Heart left ventricle (tissue), 16 donors: ENCODE data around the gene SGK2. TPM values are rescaled to one million over a fixed set of nuclear protein-coding genes. Genes with fewer than 3 reads are reported as not detected.

Experiments used
- ATAC-seq, 4 donors: fragments of 200-7000 bp; cut with Tn5 transposase; one replicate each; pipeline ENCODE4 v1.9.1; 2020 to 2022; ENCODE audit warnings: moderate library complexity in 4 of 4, mild to moderate bottlenecking in 3 of 4, moderate number of reproducible peaks in 1 of 4
- DNase-seq, 5 donors: peaks; one replicate each; pipeline ENCODE4 v3.0.0-alpha.2; 2020
- H3K27ac ChIP-seq, 12 donors: fragments of 200-600 bp; sonication (generic) in 4 of 12; one replicate each; pipeline versions ENCODE4 v1.5.0 to v1.8.0; 2016 to 2022; ENCODE audit warnings: mild to moderate bottlenecking in 2 of 12
- H3K27me3 ChIP-seq, 9 donors: fragments of 200-600 bp; sonication (generic) in 2 of 9; one replicate each; pipeline versions ENCODE4 v1.5.1 to v1.8.0; 2016 to 2022; ENCODE audit warnings: mild to moderate bottlenecking in 3 of 9
- H3K36me3 ChIP-seq, 9 donors: fragments of 200-600 bp; sonication (generic) in 2 of 9; one replicate each; pipeline versions ENCODE4 v1.5.0 to v1.8.0; 2018 to 2022; ENCODE audit warnings: mild to moderate bottlenecking in 2 of 9
- H3K4me1 ChIP-seq, 12 donors: fragments of 200-600 bp; sonication (generic) in 4 of 12; one replicate each; pipeline versions ENCODE4 v1.5.0 to v1.8.0; 2016 to 2022; ENCODE audit warnings: mild to moderate bottlenecking in 3 of 12
- H3K4me3 ChIP-seq, 12 donors: fragments of 200-600 bp; sonication (generic) in 4 of 12; one replicate each; pipeline versions ENCODE4 v1.5.0 to v1.8.0; 2017 to 2022; ENCODE audit warnings: mild to moderate bottlenecking in 9 of 12, moderate library complexity in 4 of 12
- H3K9me3 ChIP-seq, 12 donors: fragments of 200-600 bp; sonication (generic) in 4 of 12; one replicate each; pipeline versions ENCODE4 v1.5.0 to v1.8.0; 2016 to 2022; ENCODE audit warnings: mild to moderate bottlenecking in 1 of 12
- CTCF ChIP-seq, 12 donors: fragments of 200-600 bp; sonication (generic) in 4 of 12; IDR thresholded peaks; one replicate each; pipeline versions ENCODE4 v1.5.0 to v1.8.0; 2018 to 2022; ENCODE audit warnings: antibody characterized with exemption in 12 of 12, mild to moderate bottlenecking in 5 of 12
- POLR2A ChIP-seq, 2 donors: fragments of 450-650 bp; IDR thresholded peaks; one replicate each; pipeline ENCODE4 v1.6.1; 2017; ENCODE audit warnings: antibody characterized with exemption in 2 of 2, mild to moderate bottlenecking in 2 of 2, moderate library complexity in 2 of 2
- WGBS, 4 donors: extraction: QIAGEN DNeasy Blood & Tissue Kit in 2 of 4; methylation state at CpG; one replicate each; pipeline versions ENCODE4 v1.1.5 to v1.1.7; 2013 to 2018; 5-methylcytosine and 5-hydroxymethylcytosine counted together
- intact Hi-C, 10 donors: fragments of 100-400 bp; cut with DNase I; formaldehyde crosslinking; loops; one replicate each; pipeline versions ENCODE4 v1.11.1 to v1.14.2; 2022
- polyA plus RNA-seq, 2 donors: library from polyadenylated mRNA; stranded (reverse); fragments of 200-250 nt; gene quantifications; one replicate each; pipeline ENCODE4 v1.2.3, GENCODE V29; 2013
- total RNA-seq, 9 donors: library from RNA; depleted of rRNA in 2 of 9; stranded (reverse); fragments of >200 nt in 2 of 9; fragmentation: NEBNext Ultra II Directional in 3 of 9; extraction: Animal tissue kit (Norgen Biotek cat#: 25700) in 3 of 9; gene quantifications; one replicate each; pipeline versions ENCODE4 v1.1.0 to v1.2.4, GENCODE V29; 2016 to 2023
- donor health status: ischemic (EF 13 %, LVEDD 7.1; RV severe dilation, severe dysfunction).
- donor health status: healthy with polysubstance abuse.
- donor health status: DM: no; HTN: yes; CAD: no.
- donor health status: DM: no; HTN: no; CAD: no.
- donor health status: ischemic (EF 25% LVEDD 6.9; RV normal size, moderate dysfunction).
- donor health status: ischemic (EF 25% LVEDD 5.7; RV mildly dilated, moderate dysfunction).
- donor health status: healthy.
- donor health status: DM: yes; HTN: yes; CAD: no.
- donor health status: ischemic (EF 35%, LVEDD 5.7; RV mildly dilated, moderate dysfunction).
- donor health status: nonischemic (EF 11% LVEDD 7.7; RV severe dilation, severe dysfunction).
- donor health status: DM: yes; HTN: yes; CAD: no.
- donor health status: PGD.
- donor health status: ischemic (EF 29% LVEDD 5.4; RV normal size, mild dysfunction).
- donor health status: nonischemic (EF 23%, LVEDD 6.1; RV moderate dilation, normal function).

SGK2 gene
- total and polyA plus RNA-seq, 11 donors: 0.17 to 4.5 (median 0.65) TPM; not detected in 5

- DNase-seq (no peak), ATAC-seq (no peak)
- Histone ChIP-seq H3K4me1 (no peaks in the 10 kb centered on the region), H3K4me3 (no peak overlapping the region), H3K9me3 (no peaks in the 10 kb centered on the region), H3K36me3 (peaks cover 0 to 17% (median 0%) of the 10 kb centered on the region in 9 donors), H3K27me3 (no peaks in the 10 kb centered on the region), H3K27ac (no peak overlapping the region)
- WGBS, 4 donors: 84 to 88% (median 87%) methylated on average over 7 of the region's 7 CpGs
- TF ChIP-seq POLR2A (IDR thresholded peaks at IDR 0.05): no peak
- no peak for TF ChIP-seq CTCF (IDR thresholded peaks at IDR 0.05)
- intact Hi-C loops: loop anchor here in 7 of 10 donors (5.0 to 10.0 kb wide), 5 partner anchors 57 to 547 kb away; partner anchors contain the start of gene IFT52 (in 1 of the 7)
These were observed 23.3 kb upstream of the SGK2 start for GRCh38 chr20:43535370-43536004.

DNA sequence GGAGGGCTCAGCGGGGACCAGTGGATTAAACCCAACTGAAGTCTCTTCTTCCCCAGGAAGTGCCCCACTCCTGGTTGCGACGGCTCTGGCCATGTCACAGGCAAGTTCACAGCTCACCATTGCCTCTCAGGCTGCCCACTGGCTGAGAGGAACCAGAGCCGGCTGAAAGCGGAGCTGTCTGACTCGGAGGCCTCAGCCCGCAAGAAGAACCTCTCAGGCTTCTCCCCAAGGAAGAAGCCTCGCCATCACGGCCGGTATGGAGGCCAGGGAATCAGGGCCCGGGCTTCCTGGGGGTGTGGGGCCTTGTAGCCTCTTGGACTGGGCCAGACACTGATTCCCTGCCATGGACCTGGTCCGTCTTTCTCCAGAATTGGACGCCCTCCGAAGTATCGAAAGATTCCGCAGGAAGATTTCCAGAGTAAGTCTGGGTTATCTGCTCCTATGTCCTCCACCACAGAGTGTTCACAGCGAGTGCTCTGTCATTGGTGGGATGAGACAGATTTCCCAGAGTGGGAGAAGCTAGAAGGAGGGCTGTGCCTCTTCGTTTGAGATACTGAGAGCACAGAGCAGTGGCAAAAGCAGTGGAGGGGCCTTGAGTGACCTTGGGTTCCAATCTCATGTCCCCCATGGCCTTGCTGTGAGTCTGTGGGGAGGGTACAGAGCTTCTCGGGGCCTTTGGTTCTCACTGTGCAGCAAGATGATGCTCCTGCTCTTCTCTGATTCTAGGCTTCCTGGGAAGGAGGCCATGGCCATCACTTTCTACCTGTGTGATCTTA lies 22.6 kb upstream of the SGK2 start:
- ATAC-seq (no peak), DNase-seq (no peak)
- Histone ChIP-seq H3K9me3 (no peaks in the 10 kb centered on the region), H3K36me3 (peaks cover 0 to 22% (median 3%) of the 10 kb centered on the region in 9 donors), H3K4me3 (no peak overlapping the region), H3K4me1 (no peaks in the 10 kb centered on the region), H3K27ac (no peak overlapping the region), H3K27me3 (no peaks in the 10 kb centered on the region)
- intact Hi-C loops: loop anchor here in 7 of 10 donors (5.0 to 10.0 kb wide), 5 partner anchors 56 to 546 kb away; partner anchors contain the start of gene IFT52 (in 1 of the 7)
- WGBS, 4 donors: 87 to 90% (median 89%) methylated on average over 18 to 19 of the region's 19 CpGs
- TF ChIP-seq CTCF (IDR thresholded peaks at IDR 0.05) (no peak), POLR2A (IDR thresholded peaks at IDR 0.05) (no peak)

DNA sequence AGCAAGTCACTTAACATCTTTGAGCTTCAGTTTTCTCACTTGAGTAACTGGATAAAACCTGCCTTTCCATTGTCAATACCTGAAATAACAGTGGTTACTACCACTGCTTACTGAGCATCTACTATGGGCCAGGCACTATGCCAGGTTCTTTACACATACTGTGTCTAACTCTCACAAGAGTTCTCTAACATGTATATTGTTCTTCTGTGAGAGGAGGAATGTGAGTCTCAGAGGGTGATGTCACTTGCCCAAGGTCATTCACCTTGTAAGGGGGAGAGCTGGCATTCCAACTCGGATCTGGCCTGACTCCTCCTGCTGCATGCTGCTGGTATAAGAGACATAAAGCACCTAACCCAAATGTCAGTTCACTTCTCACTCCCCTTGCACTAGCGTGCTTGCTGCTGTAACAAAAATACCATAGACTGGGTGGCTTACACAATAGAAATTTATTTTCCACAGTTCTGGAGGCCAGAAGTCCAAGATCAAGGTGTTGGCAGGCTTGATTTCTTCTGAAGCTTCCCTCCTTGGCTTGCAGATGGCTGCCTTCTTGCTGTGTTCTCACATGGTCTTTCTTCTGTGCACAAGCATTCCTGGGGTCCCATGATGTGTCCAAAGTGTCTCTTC lies 21.9 kb upstream of the SGK2 start:
- ATAC-seq (no peak), DNase-seq (no peak)
- peaks cover 0 to 22% (median 6%) of the 10 kb centered on the region in 9 donors for H3K36me3 ChIP-seq
- H3K27ac ChIP-seq: no peak overlapping the region
- intact Hi-C loops: loop anchor here in 7 of 10 donors (5.0 to 10.0 kb wide), 5 partner anchors 55 to 545 kb away; partner anchors contain the start of gene IFT52 (in 1 of the 7)
- no peaks in the 10 kb centered on the region for H3K9me3 ChIP-seq
- WGBS, 4 donors: 50 to 64% (median 59%) methylated on average over 2 of the region's 2 CpGs
- no peak overlapping the region for H3K4me3 ChIP-seq
- no peaks in the 10 kb centered on the region for H3K27me3 ChIP-seq
- no peak for TF ChIP-seq POLR2A (IDR thresholded peaks at IDR 0.05)
- no peaks in the 10 kb centered on the region for H3K4me1 ChIP-seq

GRCh38 chr20:43537921-43538877 lies 20.6 kb upstream of the SGK2 start:
- no peak overlapping the region for H3K27ac ChIP-seq

More at GRCh38 chr20:43537921-43538877, 20.6 kb upstream of the SGK2 start:
- DNase-seq (peak in 4 of 5 donors; percentile 27 to 48 (median 46)), ATAC-seq (peak in 3 of 4 donors; percentile 57 to 72 (median 59))
- intact Hi-C loops: loop anchor here in 7 of 10 donors (2.0 to 10.0 kb wide), 6 partner anchors 54 to 544 kb away; partner anchors contain the start of gene IFT52 (in 1 of the 7)
- WGBS, 4 donors: 17 to 49% (median 30%) methylated on average over 3 to 4 of the region's 4 CpGs
- Histone ChIP-seq H3K4me1 (no peaks in the 10 kb centered on the region), H3K27me3 (no peaks in the 10 kb centered on the region), H3K36me3 (peaks cover 0 to 23% (median 6%) of the 10 kb centered on the region in 9 donors), H3K4me3 (no peak overlapping the region), H3K9me3 (no peaks in the 10 kb centered on the region)
- peak; percentile 75 to 95 (median 86) for TF ChIP-seq CTCF (IDR thresholded peaks at IDR 0.05)
- no peak for TF ChIP-seq POLR2A (IDR thresholded peaks at IDR 0.05)
